ENCODE data around the gene KIF26B.

Gene KIF26B

GRCh38 chr1:245404952-245405351 lies 250.2 kb downstream of the KIF26B start:
- H2AFZ ChIP-seq (ENCODE audit: low read length) = no peak overlapping the region
- H3K9ac ChIP-seq (ENCODE audit: low read length) = no peak overlapping the region
- H3K4me1 ChIP-seq (ENCODE audit: insufficient read depth, low read length, severe bottlenecking) = no peaks in the 10 kb centered on the region
- H3K27ac ChIP-seq (ENCODE audit: low read depth, low read length, poor library complexity, severe bottlenecking) = no peak overlapping the region
- H3K36me3 ChIP-seq (ENCODE audit: insufficient read depth, low read length) = no peaks in the 10 kb centered on the region
- no peaks in the 10 kb centered on the region for H3K9me3 ChIP-seq (ENCODE audit: low read length)
- no peak overlapping the region for H3K4me3 ChIP-seq (ENCODE audit: low read depth, low read length, poor library complexity, severe bottlenecking)
- H3F3A ChIP-seq (ENCODE audit: insufficient read depth, low read length) = no peaks in the 10 kb centered on the region
- H4K20me1 ChIP-seq (ENCODE audit: insufficient read depth, low read length) = no peaks in the 10 kb centered on the region
- no peaks in the 10 kb centered on the region for H3K79me2 ChIP-seq (ENCODE audit: insufficient read depth, low read length)
- H3K9me2 ChIP-seq (ENCODE audit: low read depth, low read length) = no peaks in the 10 kb centered on the region
- TF ChIP-seq CTCF (IDR thresholded peaks at IDR 0.05; ENCODE audit: low read length) (no peak), EZH2 (IDR thresholded peaks at IDR 0.05; ENCODE audit: borderline replicate concordance, low read length) (no peak)
- H3K4me2 ChIP-seq (ENCODE audit: low read length) = no peak overlapping the region
- H3K27me3 ChIP-seq (ENCODE audit: insufficient read depth, low read length) = no peaks in the 10 kb centered on the region

GRCh38 chr1:245406426-245406825 lies 251.6 kb downstream of the KIF26B start:
- H3K9ac ChIP-seq (ENCODE audit: low read length) = no peak overlapping the region
- no peaks in the 10 kb centered on the region for H3K9me3 ChIP-seq (ENCODE audit: low read length)
- no peak overlapping the region for H3K4me2 ChIP-seq (ENCODE audit: low read length)
- no peak overlapping the region for H2AFZ ChIP-seq (ENCODE audit: low read length)
- no peaks in the 10 kb centered on the region for H3K4me1 ChIP-seq (ENCODE audit: insufficient read depth, low read length, severe bottlenecking)
- H3K27ac ChIP-seq (ENCODE audit: low read depth, low read length, poor library complexity, severe bottlenecking) = no peak overlapping the region
- H3K27me3 ChIP-seq (ENCODE audit: insufficient read depth, low read length) = no peaks in the 10 kb centered on the region
- H4K20me1 ChIP-seq (ENCODE audit: insufficient read depth, low read length) = no peaks in the 10 kb centered on the region
- H3K79me2 ChIP-seq (ENCODE audit: insufficient read depth, low read length) = no peaks in the 10 kb centered on the region
- TF ChIP-seq EZH2 (IDR thresholded peaks at IDR 0.05; ENCODE audit: borderline replicate concordance, low read length) (no peak), CTCF (IDR thresholded peaks at IDR 0.05; ENCODE audit: low read length) (no peak)
- no peaks in the 10 kb centered on the region for H3F3A ChIP-seq (ENCODE audit: insufficient read depth, low read length)
- no peak overlapping the region for H3K4me3 ChIP-seq (ENCODE audit: low read depth, low read length, poor library complexity, severe bottlenecking)
- no peaks in the 10 kb centered on the region for H3K9me2 ChIP-seq (ENCODE audit: low read depth, low read length)
- no peaks in the 10 kb centered on the region for H3K36me3 ChIP-seq (ENCODE audit: insufficient read depth, low read length)

- H3K4me1 ChIP-seq (ENCODE audit: insufficient read depth, low read length, severe bottlenecking) = no peaks in the 10 kb centered on the region
- H3K27ac ChIP-seq (ENCODE audit: low read depth, low read length, poor library complexity, severe bottlenecking) = no peak overlapping the region
Measured at GRCh38 chr1:245407983-245408382, 253.2 kb downstream of the KIF26B start.

More at GRCh38 chr1:245407983-245408382, 253.2 kb downstream of the KIF26B start:
- TF ChIP-seq CTCF (IDR thresholded peaks at IDR 0.05; ENCODE audit: low read length) (no peak), EZH2 (IDR thresholded peaks at IDR 0.05; ENCODE audit: borderline replicate concordance, low read length) (no peak)
- no peaks in the 10 kb centered on the region for H3F3A ChIP-seq (ENCODE audit: insufficient read depth, low read length)
- H3K79me2 ChIP-seq (ENCODE audit: insufficient read depth, low read length) = no peaks in the 10 kb centered on the region
- H3K9me2 ChIP-seq (ENCODE audit: low read depth, low read length) = no peaks in the 10 kb centered on the region
- H3K4me3 ChIP-seq (ENCODE audit: low read depth, low read length, poor library complexity, severe bottlenecking) = no peak overlapping the region
- H4K20me1 ChIP-seq (ENCODE audit: insufficient read depth, low read length) = no peaks in the 10 kb centered on the region
- H3K4me2 ChIP-seq (ENCODE audit: low read length) = no peak overlapping the region
- no peaks in the 10 kb centered on the region for H3K27me3 ChIP-seq (ENCODE audit: insufficient read depth, low read length)
- H2AFZ ChIP-seq (ENCODE audit: low read length) = no peak overlapping the region
- no peaks in the 10 kb centered on the region for H3K36me3 ChIP-seq (ENCODE audit: insufficient read depth, low read length)
- no peaks in the 10 kb centered on the region for H3K9me3 ChIP-seq (ENCODE audit: low read length)
- no peak overlapping the region for H3K9ac ChIP-seq (ENCODE audit: low read length)
